Superior temporal gyrus (tissue), 1 donor: ENCODE results near the gene TMTC3.
"Not testable (repeated sequence)": the region's sequence is repeated elsewhere in the genome, so short reads cannot be mapped to it uniquely, and the experiment has no call there.

Source experiments
- DNase-seq: peaks from one replicate; pipeline ENCODE4 v3.0.0-alpha.2; 2016; ENCODE audit errors: extremely low spot score

Gene TMTC3

GRCh38 chr12:88141774-88142609 lies at the start of gene TMTC3, which contains the start of gene CEP290:
TSS of gene TMTC3 (plus strand) at chr12:88142307. CDS start at chr12:88148316, 6,009 bp downstream.
TSS of gene CEP290 (minus strand) at chr12:88142088. CDS start at chr12:88141307, 781 bp downstream.
- DNase-seq: peak; percentile 100

- DNase-seq: no peak
These were observed 49.3 kb upstream of the TMTC3 start for GRCh38 chr12:88092771-88093170.

GRCh38 chr12:88093573-88093972 lies 48.5 kb upstream of the TMTC3 start:
- DNase-seq: no peak

- DNase-seq: no peak
These were observed 34.1 kb upstream of the TMTC3 start for GRCh38 chr12:88108021-88108420.

- peak; percentile 59 for DNase-seq
These were observed 30.9 kb upstream of the TMTC3 start for GRCh38 chr12:88111074-88111652.

GRCh38 chr12:88113871-88114270 lies 28.2 kb upstream of the TMTC3 start:
- no peak for DNase-seq

- no peak for DNase-seq
These were observed 19.4 kb upstream of the TMTC3 start for GRCh38 chr12:88122666-88123065.

GRCh38 chr12:88127099-88127498 lies 15.0 kb upstream of the TMTC3 start:
- DNase-seq: no peak

- no peak for DNase-seq
These were observed 14.3 kb upstream of the TMTC3 start for GRCh38 chr12:88127855-88128254.

GRCh38 chr12:88132392-88132791 lies 9.7 kb upstream of the TMTC3 start:
- no peak for DNase-seq

GRCh38 chr12:88133181-88133580 lies 8.9 kb upstream of the TMTC3 start:
- DNase-seq: not testable (repeated sequence)

GRCh38 chr12:88139711-88140110 lies 2.4 kb upstream of the TMTC3 start:
- DNase-seq: not testable (repeated sequence)

GRCh38 chr12:88141425-88141773 lies 708 bp upstream of the TMTC3 start:
- DNase-seq: no peak

GRCh38 chr12:88142610-88142991 lies 494 bp downstream of the TMTC3 start:
- no peak for DNase-seq

GRCh38 chr12:88144037-88144436 lies 1.9 kb downstream of the TMTC3 start:
- DNase-seq: no peak

- DNase-seq: no peak
These were observed 2.7 kb downstream of the TMTC3 start for GRCh38 chr12:88144546-88145468.

GRCh38 chr12:88145567-88146505 lies 3.7 kb downstream of the TMTC3 start:
- no peak for DNase-seq

- no peak for DNase-seq
These were observed 8.0 kb downstream of the TMTC3 start for GRCh38 chr12:88150063-88150462.

- DNase-seq: no peak
These were observed 11.9 kb downstream of the TMTC3 start for GRCh38 chr12:88153959-88154358.

GRCh38 chr12:88156075-88156654 lies 14.1 kb downstream of the TMTC3 start:
- DNase-seq: no peak

GRCh38 chr12:88163371-88163770 lies 21.3 kb downstream of the TMTC3 start:
- DNase-seq: no peak
